Measurements from ENCODE around the gene SLITRK4.

Gene SLITRK4

DNA sequence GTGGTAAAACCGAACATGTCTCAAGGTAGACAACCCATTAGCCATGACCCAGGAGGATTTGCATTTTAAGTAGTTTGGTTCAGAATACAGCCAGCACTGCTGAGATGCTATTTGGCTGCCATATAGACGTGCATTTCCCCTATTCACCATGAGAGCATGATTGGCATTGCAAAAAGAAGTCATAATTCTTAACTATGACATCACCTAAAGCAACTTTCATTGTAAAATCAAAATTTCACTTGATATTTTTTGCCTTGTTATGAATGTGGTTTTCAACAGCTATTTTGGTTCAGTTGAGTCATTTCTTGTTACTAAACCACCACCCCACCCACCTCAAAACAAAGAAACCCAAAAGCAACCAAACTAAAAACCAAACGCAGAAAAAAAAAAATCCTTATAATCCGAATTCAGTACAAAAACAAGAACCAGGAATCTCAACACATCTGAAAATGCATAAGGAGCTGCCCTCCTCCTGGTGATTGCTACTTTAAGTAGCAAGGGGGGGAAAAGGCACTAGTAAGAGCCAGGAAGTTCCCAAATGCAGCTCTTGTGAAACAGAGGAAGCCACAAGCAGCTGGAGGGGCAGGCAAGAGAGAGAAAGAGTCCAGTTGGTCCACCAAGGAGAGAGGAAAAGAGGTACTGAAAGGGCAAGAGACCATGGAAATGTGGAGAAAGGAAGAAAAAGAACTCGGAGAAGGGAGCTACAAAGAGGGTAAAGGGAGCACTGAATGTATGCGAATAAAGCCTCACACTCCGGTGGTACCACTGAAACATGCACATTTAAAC is 3.1 kb downstream of the SLITRK4 start:
- DNase-seq (ENCODE audit: insufficient read length, low spot score) (no peak), FAIRE-seq (no peak)
- TF ChIP-seq, protein P1, sequence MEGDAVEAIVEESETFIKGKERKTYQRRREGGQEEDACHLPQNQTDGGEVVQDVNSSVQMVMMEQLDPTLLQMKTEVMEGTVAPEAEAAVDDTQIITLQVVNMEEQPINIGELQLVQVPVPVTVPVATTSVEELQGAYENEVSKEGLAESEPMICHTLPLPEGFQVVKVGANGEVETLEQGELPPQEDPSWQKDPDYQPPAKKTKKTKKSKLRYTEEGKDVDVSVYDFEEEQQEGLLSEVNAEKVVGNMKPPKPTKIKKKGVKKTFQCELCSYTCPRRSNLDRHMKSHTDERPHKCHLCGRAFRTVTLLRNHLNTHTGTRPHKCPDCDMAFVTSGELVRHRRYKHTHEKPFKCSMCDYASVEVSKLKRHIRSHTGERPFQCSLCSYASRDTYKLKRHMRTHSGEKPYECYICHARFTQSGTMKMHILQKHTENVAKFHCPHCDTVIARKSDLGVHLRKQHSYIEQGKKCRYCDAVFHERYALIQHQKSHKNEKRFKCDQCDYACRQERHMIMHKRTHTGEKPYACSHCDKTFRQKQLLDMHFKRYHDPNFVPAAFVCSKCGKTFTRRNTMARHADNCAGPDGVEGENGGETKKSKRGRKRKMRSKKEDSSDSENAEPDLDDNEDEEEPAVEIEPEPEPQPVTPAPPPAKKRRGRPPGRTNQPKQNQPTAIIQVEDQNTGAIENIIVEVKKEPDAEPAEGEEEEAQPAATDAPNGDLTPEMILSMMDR (IDR thresholded peaks at IDR 0.05; ENCODE audit: insufficient read depth, missing control alignments): no peak

DNA sequence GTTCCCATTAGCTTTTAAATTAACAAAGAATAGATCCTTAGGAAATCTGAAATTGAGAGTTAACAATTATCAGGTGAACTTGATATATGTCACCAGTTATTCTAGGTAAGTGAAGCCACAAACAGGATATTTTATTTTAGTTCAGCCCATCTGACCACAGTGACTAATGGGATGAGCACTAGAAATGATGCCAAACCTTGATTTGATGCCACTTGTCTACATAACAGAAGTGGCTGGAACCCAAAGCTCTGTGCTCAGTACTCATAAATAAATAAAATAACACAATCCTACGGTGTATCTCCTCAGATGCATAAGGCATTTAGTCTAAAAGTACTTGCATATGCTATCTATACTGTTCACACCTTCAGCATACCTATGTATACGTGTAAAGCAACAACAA is 12.2 kb downstream of the SLITRK4 start:
- FAIRE-seq: no peak
- TF ChIP-seq, protein P1 (IDR thresholded peaks at IDR 0.05; ENCODE audit: insufficient read depth, missing control alignments): no peak
- no peak for DNase-seq (ENCODE audit: insufficient read length, low spot score)

DNA sequence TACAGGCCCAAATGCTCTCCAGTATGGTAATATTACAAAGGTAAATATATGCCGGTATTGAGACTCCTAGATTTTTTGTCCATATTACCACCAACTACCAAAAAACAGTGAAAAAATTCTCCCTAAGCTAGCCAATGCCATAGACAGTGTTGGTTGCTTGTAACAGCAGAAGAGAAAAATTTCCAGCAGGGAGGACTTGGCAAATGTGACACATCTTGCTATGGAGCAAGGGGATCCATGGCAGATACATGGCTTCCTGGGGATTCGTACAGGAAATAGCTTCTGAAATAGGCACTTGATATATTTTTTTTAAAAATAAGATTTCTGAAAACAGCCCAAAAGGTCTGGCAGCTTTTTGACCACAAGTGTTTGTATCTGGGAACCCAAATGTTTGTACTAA is 14.6 kb downstream of the SLITRK4 start:
- TF ChIP-seq, protein P1 (IDR thresholded peaks at IDR 0.05; ENCODE audit: insufficient read depth, missing control alignments): no peak
- no peak for DNase-seq (ENCODE audit: insufficient read length, low spot score)
- no peak for FAIRE-seq

DNA sequence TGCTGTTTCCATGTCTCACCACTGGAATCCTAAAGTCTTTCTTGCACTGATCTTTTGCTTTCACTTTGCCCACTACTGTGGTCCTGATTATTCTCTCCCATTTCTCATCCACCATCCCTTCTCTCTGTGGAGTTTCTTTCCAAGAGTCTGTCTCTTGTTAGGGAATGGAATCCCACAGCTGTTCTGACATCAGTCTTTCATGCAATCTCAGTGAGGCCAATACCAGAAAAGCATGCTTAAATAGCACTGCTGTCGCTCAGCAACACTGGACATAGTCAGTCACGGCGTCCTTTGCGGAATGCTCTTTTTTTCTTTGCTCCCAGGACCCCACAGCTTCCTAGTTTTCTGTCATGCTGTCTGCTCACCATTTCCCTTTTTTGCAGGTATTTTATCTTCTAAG is 20.1 kb downstream of the SLITRK4 start:
- TF ChIP-seq, protein P1 (IDR thresholded peaks at IDR 0.05; ENCODE audit: insufficient read depth, missing control alignments): no peak
- DNase-seq (ENCODE audit: insufficient read length, low spot score): no peak
- FAIRE-seq: no peak

DNA sequence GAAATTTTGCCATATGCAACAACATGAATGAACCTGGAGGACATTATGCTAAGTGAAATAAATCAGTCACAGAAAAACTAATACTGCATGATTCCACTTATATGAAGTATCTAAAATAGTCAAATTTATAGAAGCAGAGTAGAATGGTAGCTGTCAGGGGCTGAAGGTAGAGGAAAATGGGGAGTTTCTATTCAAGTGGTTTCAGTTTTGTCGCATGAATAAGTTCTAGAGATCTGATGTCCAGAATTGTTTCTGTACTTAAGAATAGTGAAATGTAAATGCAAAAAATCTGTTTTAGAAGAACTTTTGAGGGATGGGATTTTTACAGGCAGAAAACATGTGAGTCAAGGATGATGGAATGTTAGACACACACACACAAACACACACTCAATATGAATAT is 34.1 kb downstream of the SLITRK4 start:
- no peak for DNase-seq (ENCODE audit: insufficient read length, low spot score)
- TF ChIP-seq, protein P1 (IDR thresholded peaks at IDR 0.05; ENCODE audit: insufficient read depth, missing control alignments): no peak

DNA sequence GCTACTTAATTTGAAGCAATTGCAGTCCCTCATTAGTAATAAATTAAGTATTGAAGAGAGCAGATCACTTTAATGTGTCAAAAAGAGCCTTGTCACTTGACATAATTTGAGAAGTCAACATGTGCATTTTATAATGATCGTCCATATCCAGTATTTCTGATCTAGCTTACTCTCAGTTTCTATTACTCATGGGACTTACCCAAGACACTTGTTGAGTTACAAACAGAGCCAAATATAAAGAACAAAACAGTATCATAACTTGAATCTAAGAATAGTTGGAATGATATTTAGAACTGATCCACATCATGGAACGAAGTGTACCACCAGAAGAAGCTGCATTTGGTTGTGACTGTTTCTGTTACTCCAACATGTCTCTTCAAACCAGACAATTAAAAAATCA is 54.7 kb downstream of the SLITRK4 start:
- FAIRE-seq (no peak), DNase-seq (ENCODE audit: insufficient read length, low spot score) (no peak)
- TF ChIP-seq, protein P1 (IDR thresholded peaks at IDR 0.05; ENCODE audit: insufficient read depth, missing control alignments): no peak

More for the DNA sequence above, 34.1 kb downstream of the SLITRK4 start:
- no peak for FAIRE-seq

DNA sequence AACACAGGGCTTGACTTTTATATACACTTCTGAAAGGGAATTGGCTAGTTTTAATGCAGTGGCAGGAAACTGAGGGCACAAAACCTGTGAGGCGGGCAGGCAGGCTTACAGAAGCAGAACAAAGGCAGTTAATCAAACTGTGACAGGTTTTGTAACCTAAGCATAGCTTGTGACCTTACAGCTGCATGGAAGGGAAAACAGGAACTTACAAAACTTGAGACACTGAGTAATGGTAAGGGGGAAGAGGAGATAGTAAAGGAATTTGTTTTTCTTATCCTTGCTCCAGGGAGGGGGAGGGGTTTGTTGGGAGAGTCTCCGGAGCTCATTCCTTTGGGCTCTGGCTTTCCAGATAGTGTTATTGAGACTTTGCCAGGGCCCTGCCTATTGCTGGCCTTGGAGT is 55.6 kb downstream of the SLITRK4 start:
- FAIRE-seq: no peak
- no peak for DNase-seq (ENCODE audit: insufficient read length, low spot score)
- TF ChIP-seq, protein P1 (IDR thresholded peaks at IDR 0.05; ENCODE audit: insufficient read depth, missing control alignments): no peak
